ENCODE measurements around the gene ALOX15B.

- TF ChIP-seq CTCF (conservative IDR thresholded peaks at IDR 0.05 in 1 of 2, IDR thresholded peaks at IDR 0.05 in 1 of 2; ENCODE audit: extremely low read depth in 1 of 2, insufficient read depth in 1 of 2, low read depth in 1 of 2, low read length in 2 of 2) (no peak), EZH2 (IDR thresholded peaks at IDR 0.05; ENCODE audit: borderline replicate concordance, low read length) (no peak)
Observed at GRCh38 chr17:8001976-8002720, 36.7 kb upstream of the ALOX15B start, which contains the start of gene GUCY2D.
